ENCODE data around the gene ACOXL. TPM values are rescaled to one million over a fixed set of nuclear protein-coding genes. Genes with fewer than 3 reads are reported as not detected.

ACOXL gene
- total RNA-seq, 1 donor = 0.10 TPM

DNA sequence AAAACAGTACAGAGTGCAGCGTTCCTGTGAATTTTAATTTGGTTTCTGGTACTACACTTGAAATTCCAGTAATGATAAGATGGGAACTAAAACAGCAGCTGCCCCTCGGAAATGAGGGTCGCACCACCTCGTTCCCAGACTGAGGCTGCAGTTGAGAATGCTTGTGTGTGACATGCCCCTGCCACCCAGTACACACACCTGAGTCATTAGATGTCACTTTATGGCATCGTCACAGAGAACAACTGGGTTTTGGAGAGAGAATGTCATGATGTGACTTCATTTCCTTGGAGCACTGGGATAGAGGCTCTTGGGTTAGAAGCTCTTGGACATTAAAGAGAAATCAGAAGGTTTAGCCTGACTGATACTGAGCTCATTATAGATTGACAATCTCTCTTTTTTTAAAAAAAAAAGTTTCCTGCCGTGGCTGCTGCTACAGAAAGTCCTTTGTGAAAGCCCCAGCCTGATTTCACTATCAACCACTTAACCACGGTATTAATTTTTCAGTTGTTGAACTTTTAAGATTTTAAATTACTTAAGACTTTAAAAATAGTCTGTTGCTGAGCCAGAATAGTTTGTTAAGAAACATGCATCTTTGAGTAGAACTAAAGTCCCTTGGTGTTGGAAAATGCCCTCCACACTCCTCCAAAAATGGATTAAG lies 412.9 kb downstream of the ACOXL start:
- no peaks in the 10 kb centered on the region for H3K9me3 ChIP-seq (ENCODE audit: low read depth, low read length)
- peaks cover 4% of the 10 kb centered on the region for H3K4me1 ChIP-seq (ENCODE audit: insufficient read depth, low read length)
- no peaks in the 10 kb centered on the region for H3K27me3 ChIP-seq (ENCODE audit: insufficient read depth, low read length)
- H3K4me3 ChIP-seq (ENCODE audit: low read length) = no peak overlapping the region

DNA sequence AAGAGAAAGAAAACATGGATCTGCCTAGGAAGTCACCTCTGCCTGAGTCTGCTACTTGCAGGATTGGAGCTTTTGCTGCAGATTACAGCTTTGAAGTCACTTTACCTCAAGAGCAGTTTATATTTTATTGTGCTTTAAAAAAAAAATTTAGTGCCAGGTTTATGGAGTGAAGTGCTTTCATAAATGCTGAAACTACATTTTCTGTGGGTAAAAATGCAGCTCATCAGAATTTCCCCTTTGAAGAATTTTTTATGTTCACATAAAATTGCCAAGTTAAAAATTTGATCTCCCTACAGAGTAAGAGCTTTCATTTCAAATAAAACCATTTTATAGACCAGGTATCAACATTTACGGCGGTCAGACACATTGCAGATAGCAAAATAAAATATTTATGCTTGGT lies 413.6 kb downstream of the ACOXL start:
- H3K9me3 ChIP-seq (ENCODE audit: low read depth, low read length) = no peaks in the 10 kb centered on the region
- peaks cover 4% of the 10 kb centered on the region for H3K4me1 ChIP-seq (ENCODE audit: insufficient read depth, low read length)
- no peaks in the 10 kb centered on the region for H3K27me3 ChIP-seq (ENCODE audit: insufficient read depth, low read length)
- H3K4me3 ChIP-seq (ENCODE audit: low read length) = no peak overlapping the region

DNA sequence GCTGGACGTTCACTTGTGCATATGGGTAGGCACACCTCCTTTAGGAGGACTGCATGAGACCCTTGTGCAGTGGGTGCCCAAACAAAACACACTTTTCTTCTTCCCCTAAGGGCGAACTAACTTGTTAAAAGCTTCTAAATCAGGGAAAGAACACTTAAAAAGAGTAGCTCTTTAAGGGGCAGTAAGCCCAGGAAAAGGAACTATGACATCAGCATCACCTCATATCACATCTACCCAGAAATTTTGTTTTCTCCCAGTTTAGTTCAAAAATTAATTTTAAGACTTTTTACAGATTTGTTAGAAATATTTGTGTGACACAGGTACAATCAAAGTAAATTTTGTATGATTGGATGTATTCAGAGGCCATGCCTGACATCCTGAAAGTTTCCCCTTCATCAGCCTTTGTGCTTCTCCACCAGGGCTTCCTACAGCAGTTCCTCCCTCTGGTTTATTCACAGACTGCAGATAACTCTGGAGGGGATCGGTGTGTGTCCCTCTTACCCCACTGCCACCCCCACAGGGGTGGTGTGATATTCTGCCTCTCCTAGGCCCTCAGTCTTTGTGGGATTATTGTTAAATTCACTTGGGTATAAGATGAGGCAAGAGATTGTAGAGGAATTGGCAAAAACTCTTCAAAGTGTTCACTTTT lies 416.0 kb downstream of the ACOXL start:
- peaks cover 4% of the 10 kb centered on the region for H3K4me1 ChIP-seq (ENCODE audit: insufficient read depth, low read length)
- no peaks in the 10 kb centered on the region for H3K9me3 ChIP-seq (ENCODE audit: low read depth, low read length)
- H3K27me3 ChIP-seq (ENCODE audit: insufficient read depth, low read length) = no peaks in the 10 kb centered on the region
- H3K4me3 ChIP-seq (ENCODE audit: low read length) = no peak overlapping the region

DNA sequence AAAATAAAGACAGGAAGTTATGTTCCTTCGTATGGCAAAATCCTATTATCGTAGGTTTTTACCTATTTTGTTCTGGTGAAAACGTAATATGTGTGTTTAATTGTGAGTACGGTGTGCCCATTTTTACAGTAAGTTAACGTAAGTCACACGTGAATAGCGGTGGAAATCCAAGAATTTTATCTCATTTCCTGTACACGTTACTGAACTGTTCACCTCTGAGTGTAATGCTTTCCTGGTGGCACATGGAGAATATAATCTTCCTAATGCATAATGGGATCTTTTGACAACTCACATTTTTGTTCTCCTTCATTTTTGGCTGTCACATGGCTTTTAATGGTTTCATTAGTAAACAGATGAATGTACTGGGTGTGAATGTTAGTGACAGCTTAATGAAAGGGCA lies 416.6 kb downstream of the ACOXL start:
- no peak overlapping the region for H3K4me3 ChIP-seq (ENCODE audit: low read length)
- peaks cover 4% of the 10 kb centered on the region for H3K4me1 ChIP-seq (ENCODE audit: insufficient read depth, low read length)
- H3K27me3 ChIP-seq (ENCODE audit: insufficient read depth, low read length) = no peaks in the 10 kb centered on the region
- H3K9me3 ChIP-seq (ENCODE audit: low read depth, low read length) = no peaks in the 10 kb centered on the region

DNA sequence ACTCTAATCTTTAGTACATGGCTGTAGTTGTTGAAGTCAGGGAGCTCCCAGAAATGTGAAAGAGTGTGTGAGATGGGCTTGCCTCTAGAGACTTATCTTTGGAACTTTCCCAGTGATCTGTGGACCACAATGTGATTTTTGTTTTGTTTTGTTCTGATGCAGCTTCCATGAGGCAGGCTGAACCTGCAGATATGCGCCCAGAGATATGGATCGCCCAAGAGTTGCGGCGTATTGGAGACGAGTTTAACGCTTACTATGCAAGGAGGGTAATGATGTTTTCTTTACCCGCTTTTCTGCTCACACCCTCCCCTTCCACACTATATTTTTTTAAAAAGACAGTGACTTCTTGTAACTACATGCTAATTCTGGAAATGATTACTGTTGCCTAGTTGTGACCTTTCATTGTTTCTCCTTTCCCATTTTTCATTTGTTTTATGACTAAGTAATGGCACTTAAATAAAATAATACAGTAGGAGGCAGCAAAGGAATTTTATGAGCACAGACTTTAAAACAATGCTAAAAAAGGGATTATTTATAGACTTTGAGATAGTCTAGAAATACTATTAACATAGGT lies 417.6 kb downstream of the ACOXL start:
- H3K4me3 ChIP-seq (ENCODE audit: low read length) = no peak overlapping the region
- H3K4me1 ChIP-seq (ENCODE audit: insufficient read depth, low read length) = peaks cover 4% of the 10 kb centered on the region
- no peaks in the 10 kb centered on the region for H3K9me3 ChIP-seq (ENCODE audit: low read depth, low read length)
- H3K27me3 ChIP-seq (ENCODE audit: insufficient read depth, low read length) = no peaks in the 10 kb centered on the region

DNA sequence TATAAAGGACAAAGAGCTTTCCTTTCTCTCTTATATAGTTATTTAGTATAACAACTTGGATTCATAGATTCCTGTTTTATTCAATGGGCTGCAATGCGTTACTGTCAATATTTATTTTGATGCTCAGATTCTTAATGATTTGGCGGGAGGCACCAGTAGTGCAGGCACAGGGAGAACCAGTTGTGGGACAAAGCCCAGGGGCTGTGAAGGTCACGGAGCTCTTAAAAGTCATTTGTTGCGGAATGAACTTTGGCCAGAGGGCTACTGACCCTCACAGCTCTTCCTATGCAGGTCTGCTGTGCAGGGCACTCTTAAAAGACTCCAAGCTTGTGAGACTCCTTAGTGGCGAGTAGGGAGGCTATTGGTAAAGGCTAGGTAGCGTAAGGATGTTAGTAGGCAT lies 422.4 kb downstream of the ACOXL start:
- peaks cover 12% of the 10 kb centered on the region for H3K4me1 ChIP-seq (ENCODE audit: insufficient read depth, low read length)
- H3K4me3 ChIP-seq (ENCODE audit: low read length) = no peak overlapping the region
- no peaks in the 10 kb centered on the region for H3K9me3 ChIP-seq (ENCODE audit: low read depth, low read length)
- no peaks in the 10 kb centered on the region for H3K27me3 ChIP-seq (ENCODE audit: insufficient read depth, low read length)

DNA sequence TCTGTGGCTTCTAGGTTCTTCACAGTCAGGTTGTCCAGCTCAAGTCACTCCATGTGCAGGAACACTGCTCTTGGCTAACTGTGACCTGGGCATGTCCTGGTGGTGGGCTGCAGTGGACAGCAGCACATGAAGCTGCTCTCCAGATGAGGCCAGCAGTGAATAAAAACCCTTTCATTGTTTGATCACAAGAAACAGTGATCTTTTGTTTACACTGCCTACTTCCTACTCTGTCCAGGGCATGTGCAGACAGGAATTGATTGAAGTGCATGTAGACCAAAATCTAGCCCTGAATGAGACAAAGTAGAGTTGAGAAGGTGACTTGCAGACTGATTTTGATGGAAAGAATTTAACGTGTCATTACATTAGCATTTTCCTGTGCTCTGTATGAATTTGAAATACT lies 423.2 kb downstream of the ACOXL start:
- no peak overlapping the region for H3K4me3 ChIP-seq (ENCODE audit: low read length)

DNA sequence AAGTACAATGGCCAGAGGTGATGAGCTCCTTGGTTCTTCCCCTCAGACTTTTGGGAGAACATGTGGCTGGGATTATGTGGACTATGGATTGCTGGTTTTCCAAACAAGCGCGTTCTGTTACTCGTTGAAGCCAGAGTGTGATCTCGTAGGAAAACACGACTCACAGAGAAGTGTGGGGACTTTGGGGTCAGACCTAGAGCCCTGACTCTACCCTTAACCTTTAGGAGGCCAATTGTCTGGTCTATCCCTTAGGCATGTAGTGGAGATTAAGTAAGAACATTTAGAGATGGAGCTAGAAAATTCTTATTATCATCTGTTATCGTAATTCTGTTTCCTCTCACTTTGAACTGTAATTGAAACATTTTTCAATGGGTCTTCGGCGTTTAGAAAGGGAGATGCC lies 424.2 kb downstream of the ACOXL start:
- no peaks in the 10 kb centered on the region for H3K9me3 ChIP-seq (ENCODE audit: low read depth, low read length)
- H3K27me3 ChIP-seq (ENCODE audit: insufficient read depth, low read length) = no peaks in the 10 kb centered on the region
- peaks cover 12% of the 10 kb centered on the region for H3K4me1 ChIP-seq (ENCODE audit: insufficient read depth, low read length)
- no peak overlapping the region for H3K4me3 ChIP-seq (ENCODE audit: low read length)

More for the DNA sequence above, 423.2 kb downstream of the ACOXL start:
- Histone ChIP-seq H3K9me3 (ENCODE audit: low read depth, low read length) (no peaks in the 10 kb centered on the region), H3K4me1 (ENCODE audit: insufficient read depth, low read length) (peaks cover 12% of the 10 kb centered on the region), H3K27me3 (ENCODE audit: insufficient read depth, low read length) (no peaks in the 10 kb centered on the region)

DNA sequence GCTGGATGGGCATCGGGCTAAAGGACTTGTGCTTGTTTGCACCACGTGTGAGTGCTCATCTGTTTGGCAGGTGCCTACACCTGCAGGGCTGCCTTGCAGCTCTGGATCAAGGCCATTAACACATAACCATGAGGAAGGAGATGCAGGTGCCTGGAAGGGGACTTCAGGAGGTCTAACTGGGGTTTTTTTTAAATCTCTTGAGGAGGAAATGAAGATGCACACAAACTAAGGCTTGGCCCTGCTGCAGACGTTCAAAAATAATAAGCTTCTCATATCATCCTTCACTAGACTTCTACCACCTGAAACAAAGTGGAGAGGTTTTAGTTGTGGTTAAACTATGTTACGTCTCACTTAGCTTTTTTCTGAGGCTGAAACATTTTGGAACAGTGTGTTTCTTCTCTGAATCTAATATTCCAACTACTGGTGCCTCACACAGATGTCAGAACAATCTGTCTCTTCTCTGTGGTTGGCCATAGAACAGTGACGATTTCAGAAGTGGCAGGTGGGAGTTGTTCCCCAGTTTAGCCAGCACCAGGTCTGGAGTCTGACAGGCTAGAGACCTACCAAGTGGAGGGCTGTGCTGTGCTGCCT lies 424.8 kb downstream of the ACOXL start:
- Histone ChIP-seq H3K27me3 (ENCODE audit: insufficient read depth, low read length) (no peaks in the 10 kb centered on the region), H3K4me3 (ENCODE audit: low read length) (no peak overlapping the region), H3K9me3 (ENCODE audit: low read depth, low read length) (no peaks in the 10 kb centered on the region), H3K4me1 (ENCODE audit: insufficient read depth, low read length) (peaks cover 15% of the 10 kb centered on the region)

DNA sequence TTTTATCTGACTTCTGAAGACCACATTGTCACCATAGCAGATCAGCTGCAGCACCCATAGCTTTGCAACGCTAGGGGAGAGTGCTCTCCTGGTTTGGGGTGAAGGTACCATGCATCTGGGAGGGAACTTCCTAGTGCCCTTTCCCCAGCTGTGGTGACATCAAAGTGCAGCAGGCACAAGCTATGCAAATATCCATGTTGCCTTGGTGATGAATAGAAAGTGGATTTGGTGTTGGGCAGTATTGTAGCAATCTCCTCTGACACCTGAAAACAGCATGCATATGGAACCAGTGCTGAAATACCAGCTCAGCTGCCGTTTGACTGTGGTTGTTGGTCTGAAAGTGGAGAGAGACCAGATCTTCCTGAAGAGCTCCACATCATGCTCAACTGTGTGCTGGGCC lies 425.4 kb downstream of the ACOXL start:
- Histone ChIP-seq H3K4me3 (ENCODE audit: low read length) (no peak overlapping the region), H3K4me1 (ENCODE audit: insufficient read depth, low read length) (peaks cover 20% of the 10 kb centered on the region), H3K9me3 (ENCODE audit: low read depth, low read length) (no peaks in the 10 kb centered on the region), H3K27me3 (ENCODE audit: insufficient read depth, low read length) (no peaks in the 10 kb centered on the region)

DNA sequence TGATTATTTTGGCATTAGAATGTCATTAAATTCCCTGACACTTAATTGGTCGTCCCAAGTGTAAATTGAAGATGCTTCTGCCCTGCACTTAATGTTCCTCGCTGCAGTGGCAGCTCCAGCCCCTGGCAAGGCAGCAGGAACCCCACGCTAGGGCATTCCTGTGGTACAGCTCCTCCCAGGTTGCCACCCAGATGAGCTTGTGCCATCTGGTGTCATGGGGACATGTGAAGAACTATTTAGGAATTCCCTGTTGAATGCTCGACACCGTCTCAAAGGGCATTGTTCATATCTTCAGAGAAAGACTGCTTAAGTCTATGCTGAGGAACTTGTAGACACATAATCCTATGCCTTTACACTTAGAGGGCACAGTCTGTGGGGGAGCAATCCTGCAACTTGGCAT lies 427.3 kb downstream of the ACOXL start:
- H3K9me3 ChIP-seq (ENCODE audit: low read depth, low read length) = no peaks in the 10 kb centered on the region
- no peak overlapping the region for H3K4me3 ChIP-seq (ENCODE audit: low read length)
- H3K4me1 ChIP-seq (ENCODE audit: insufficient read depth, low read length) = peaks cover 27% of the 10 kb centered on the region
- H3K27me3 ChIP-seq (ENCODE audit: insufficient read depth, low read length) = no peaks in the 10 kb centered on the region

DNA sequence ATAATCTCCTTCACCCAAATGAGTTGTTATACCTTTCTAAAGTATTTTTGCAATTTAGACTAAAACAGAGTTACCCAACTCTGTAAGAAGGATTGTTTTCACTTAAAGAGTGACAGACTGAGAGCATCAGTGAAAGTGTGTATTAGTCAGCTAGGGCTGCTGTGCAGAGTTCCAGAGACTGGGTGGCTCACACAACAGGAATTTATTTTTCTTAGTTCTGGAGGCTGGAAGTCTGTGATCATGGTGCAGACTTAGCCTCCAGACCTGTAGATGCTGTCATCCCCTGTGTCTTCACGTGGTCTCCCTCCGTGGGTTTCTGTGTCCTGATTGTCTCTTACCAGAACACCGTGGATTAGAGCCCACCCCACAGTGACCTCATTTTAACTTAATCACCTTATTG lies 428.4 kb downstream of the ACOXL start:
- H3K4me3 ChIP-seq (ENCODE audit: low read length) = no peak overlapping the region
- no peaks in the 10 kb centered on the region for H3K27me3 ChIP-seq (ENCODE audit: insufficient read depth, low read length)
- H3K9me3 ChIP-seq (ENCODE audit: low read depth, low read length) = no peaks in the 10 kb centered on the region

DNA sequence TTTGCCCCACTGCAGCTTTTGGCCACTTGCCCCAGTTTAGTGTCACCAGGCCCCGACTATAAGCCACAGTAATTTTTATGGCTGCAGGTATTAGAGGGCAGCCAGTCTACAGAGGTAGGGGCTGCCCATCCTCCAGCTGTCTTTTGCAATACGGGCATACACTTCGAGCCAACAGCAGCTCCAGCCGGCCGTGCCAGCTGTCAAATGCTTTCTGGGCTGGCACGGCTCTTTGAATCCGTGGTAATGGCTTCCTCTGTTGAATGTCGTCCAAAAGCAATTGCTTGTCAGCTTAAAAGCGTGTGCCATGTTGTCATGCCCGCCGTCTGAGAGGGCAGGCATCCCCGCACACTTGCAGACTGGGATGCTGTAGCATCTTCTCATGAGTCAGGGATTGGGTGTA lies 429.6 kb downstream of the ACOXL start:
- Histone ChIP-seq H3K9me3 (ENCODE audit: low read depth, low read length) (no peaks in the 10 kb centered on the region), H3K4me3 (ENCODE audit: low read length) (no peak overlapping the region), H3K4me1 (ENCODE audit: insufficient read depth, low read length) (peaks cover 25% of the 10 kb centered on the region), H3K27me3 (ENCODE audit: insufficient read depth, low read length) (no peaks in the 10 kb centered on the region)

More for the DNA sequence above, 428.4 kb downstream of the ACOXL start:
- H3K4me1 ChIP-seq (ENCODE audit: insufficient read depth, low read length) = peaks cover 27% of the 10 kb centered on the region

DNA sequence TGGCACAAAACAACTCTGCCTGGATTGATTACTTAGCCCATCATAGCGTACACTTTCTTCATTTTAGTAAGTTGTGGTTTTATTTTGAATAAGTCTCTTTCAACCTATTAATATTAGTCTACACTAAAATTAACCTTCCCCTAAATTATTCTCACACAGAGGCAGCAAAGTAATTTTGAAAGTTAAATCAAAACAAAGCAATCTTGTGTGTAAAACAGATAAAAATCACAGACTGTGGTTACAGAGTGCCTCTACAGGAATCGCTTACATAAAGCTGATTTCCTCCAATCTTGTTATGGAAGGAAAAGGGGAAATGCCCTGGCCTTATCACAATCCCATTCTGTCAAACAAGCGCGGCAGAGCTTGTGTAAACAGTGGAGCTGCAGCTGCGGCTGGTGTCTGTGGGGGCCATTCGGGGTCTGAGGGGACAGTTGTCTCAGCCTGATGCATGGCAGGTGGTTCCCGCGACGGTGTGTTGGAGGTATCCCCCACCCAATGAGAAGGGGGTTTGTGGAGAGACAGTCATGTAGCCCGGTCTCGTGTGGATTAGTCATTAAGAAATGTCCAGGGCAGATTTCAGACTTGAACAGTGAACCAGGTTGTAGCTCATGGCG lies 430.5 kb downstream of the ACOXL start:
- Histone ChIP-seq H3K4me1 (ENCODE audit: insufficient read depth, low read length) (peaks cover 21% of the 10 kb centered on the region), H3K4me3 (ENCODE audit: low read length) (no peak overlapping the region), H3K27me3 (ENCODE audit: insufficient read depth, low read length) (no peaks in the 10 kb centered on the region), H3K9me3 (ENCODE audit: low read depth, low read length) (no peaks in the 10 kb centered on the region)

DNA sequence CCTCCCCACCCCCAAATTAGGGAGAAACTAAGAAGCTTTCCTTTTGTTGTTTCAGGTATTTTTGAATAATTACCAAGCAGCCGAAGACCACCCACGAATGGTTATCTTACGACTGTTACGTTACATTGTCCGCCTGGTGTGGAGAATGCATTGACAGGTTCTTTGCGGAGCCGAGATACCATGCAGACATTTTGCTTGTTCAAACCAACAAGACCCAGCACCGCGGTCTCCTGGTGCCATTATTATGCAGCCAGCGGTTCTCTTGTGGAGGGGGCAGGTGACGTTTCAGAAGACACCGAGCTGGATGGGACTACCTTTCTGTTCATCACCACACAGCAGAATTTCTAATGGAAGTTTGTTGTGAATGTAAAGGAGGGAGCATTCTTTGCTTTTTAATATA lies 431.7 kb downstream of the ACOXL start:
- H3K9me3 ChIP-seq (ENCODE audit: low read depth, low read length) = no peaks in the 10 kb centered on the region
- H3K4me1 ChIP-seq (ENCODE audit: insufficient read depth, low read length) = peaks cover 17% of the 10 kb centered on the region
- H3K4me3 ChIP-seq (ENCODE audit: low read length) = no peak overlapping the region
- H3K27me3 ChIP-seq (ENCODE audit: insufficient read depth, low read length) = no peaks in the 10 kb centered on the region
